GM18526 (cell line): ENCODE data around the gene SIRT3.

Experiments
- POLR2A ChIP-seq: IDR thresholded peaks from 3 replicates; pipeline ENCODE4 v1.6.1; 2011; ENCODE audit not compliant: insufficient read length; ENCODE audit errors: extremely low read depth

The SIRT3 gene

GRCh38 chr11:235997-236773 lies at the start of gene SIRT3:
Gene SIRT3 (minus strand): TSS chr11:236342. CDS start chr11:236328, 14 bp downstream.
- TF ChIP-seq POLR2A: peak; percentile 69

GRCh38 chr11:285894-286220 lies 49.7 kb upstream of the SIRT3 start:
- TF ChIP-seq POLR2A: no peak

- no peak for TF ChIP-seq POLR2A
These were observed 49.1 kb upstream of the SIRT3 start for GRCh38 chr11:285021-285893.

- no peak for TF ChIP-seq POLR2A
These were observed 48.2 kb upstream of the SIRT3 start for GRCh38 chr11:284105-285020.

- no peak for TF ChIP-seq POLR2A
These were observed 47.4 kb upstream of the SIRT3 start for GRCh38 chr11:283405-284104.

GRCh38 chr11:282630-283360 lies 46.7 kb upstream of the SIRT3 start:
- TF ChIP-seq POLR2A: no peak

GRCh38 chr11:282171-282570 lies 46.0 kb upstream of the SIRT3 start:
- TF ChIP-seq POLR2A: no peak

- no peak for TF ChIP-seq POLR2A
These were observed 45.5 kb upstream of the SIRT3 start for GRCh38 chr11:281486-282161.

- TF ChIP-seq POLR2A: no peak
These were observed 44.8 kb upstream of the SIRT3 start for GRCh38 chr11:280706-281485.

GRCh38 chr11:279966-280705 lies 44.0 kb upstream of the SIRT3 start:
- no peak for TF ChIP-seq POLR2A

- no peak for TF ChIP-seq POLR2A
These were observed 43.2 kb upstream of the SIRT3 start for GRCh38 chr11:279040-279965.
